Panc1 (cell line): ENCODE data around the gene DDX11.
"Not testable (repeated sequence)": the region's sequence is repeated elsewhere in the genome, so short reads cannot be mapped to it uniquely, and the experiment has no call there.

Experiments used
- POLR2AphosphoS5 ChIP-seq: IDR thresholded peaks from 2 replicates; pipeline ENCODE4 v1.6.1; 2012; ENCODE audit warnings: mild to moderate bottlenecking, low read depth, low read length, moderate library complexity
- TF ChIP-seq, protein P1 (sequence below): fragments of 450-650 bp; IDR thresholded peaks from 2 replicates; pipeline ENCODE4 v1.5.1; 2017; ENCODE audit warnings: mild to moderate bottlenecking

DNA sequence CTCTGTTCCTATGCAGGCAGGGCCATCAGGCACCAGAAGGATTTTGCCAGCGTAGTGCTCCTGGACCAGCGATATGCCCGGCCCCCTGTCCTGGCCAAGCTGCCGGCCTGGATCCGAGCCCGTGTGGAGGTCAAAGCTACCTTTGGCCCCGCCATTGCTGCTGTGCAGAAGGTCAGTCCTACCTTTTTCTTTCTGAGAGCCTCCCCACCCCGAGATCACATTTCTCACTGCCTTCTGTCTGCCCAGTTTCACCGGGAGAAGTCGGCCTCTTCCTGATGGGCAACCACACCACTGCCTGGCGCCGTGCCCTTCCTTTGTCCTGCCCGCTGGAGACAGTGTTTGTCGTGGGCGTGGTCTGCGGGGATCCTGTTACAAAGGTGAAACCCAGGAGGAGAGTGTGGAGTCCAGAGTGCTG, 29.9 kb downstream of the DDX11 start:
- TF ChIP-seq, protein P1, sequence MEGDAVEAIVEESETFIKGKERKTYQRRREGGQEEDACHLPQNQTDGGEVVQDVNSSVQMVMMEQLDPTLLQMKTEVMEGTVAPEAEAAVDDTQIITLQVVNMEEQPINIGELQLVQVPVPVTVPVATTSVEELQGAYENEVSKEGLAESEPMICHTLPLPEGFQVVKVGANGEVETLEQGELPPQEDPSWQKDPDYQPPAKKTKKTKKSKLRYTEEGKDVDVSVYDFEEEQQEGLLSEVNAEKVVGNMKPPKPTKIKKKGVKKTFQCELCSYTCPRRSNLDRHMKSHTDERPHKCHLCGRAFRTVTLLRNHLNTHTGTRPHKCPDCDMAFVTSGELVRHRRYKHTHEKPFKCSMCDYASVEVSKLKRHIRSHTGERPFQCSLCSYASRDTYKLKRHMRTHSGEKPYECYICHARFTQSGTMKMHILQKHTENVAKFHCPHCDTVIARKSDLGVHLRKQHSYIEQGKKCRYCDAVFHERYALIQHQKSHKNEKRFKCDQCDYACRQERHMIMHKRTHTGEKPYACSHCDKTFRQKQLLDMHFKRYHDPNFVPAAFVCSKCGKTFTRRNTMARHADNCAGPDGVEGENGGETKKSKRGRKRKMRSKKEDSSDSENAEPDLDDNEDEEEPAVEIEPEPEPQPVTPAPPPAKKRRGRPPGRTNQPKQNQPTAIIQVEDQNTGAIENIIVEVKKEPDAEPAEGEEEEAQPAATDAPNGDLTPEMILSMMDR = not testable (repeated sequence)
- TF ChIP-seq POLR2AphosphoS5 = not testable (repeated sequence)
